ENCODE results near the gene C19orf67. TPM values are rescaled to one million over a fixed set of nuclear protein-coding genes. Genes with fewer than 3 reads are reported as not detected.
"Not testable (repeated sequence)": the region's sequence is repeated elsewhere in the genome, so short reads cannot be mapped to it uniquely, and the experiment has no call there.

The C19orf67 gene
- total and polyA plus RNA-seq, 2 of the 4 experiments (the other 2 are of a cell fraction): not detected

DNA sequence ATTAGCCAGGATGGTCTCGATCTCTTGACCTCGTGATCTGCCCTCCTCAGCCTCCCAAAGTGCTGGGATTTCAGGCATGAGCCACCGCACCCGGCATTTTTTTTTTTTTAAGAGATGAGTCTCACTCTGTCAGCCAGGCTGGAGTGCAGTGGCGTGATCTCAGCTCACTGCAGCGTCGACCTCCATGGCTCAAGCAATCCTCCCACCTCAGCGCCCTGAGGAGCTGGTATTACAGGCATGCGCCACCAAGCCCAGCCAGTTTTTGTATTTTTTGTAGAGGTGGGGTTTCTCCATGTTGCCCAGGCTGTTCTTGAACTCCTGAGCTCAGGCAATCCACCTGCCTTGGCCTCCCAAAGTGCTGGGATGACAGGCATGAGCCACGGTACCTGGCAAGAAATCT is 37.7 kb downstream of the C19orf67 start:
- H4K20me1 ChIP-seq (ENCODE audit: insufficient read depth, low read length); H3K4me1 ChIP-seq (ENCODE audit: control insufficient read depth, insufficient read depth, low read length); DNase-seq; H3K4me3 ChIP-seq (ENCODE audit: insufficient read depth, low read depth, low read length); H4K91ac ChIP-seq (ENCODE audit: insufficient read depth, low read depth, low read length); H3K4ac ChIP-seq (ENCODE audit: low read depth, low read length); H3K79me1 ChIP-seq (ENCODE audit: low read depth in 1 of 2, low read length in 2 of 2); H3K9me3 ChIP-seq (ENCODE audit: control insufficient read depth, insufficient read depth, low read length); H2BK5ac ChIP-seq (ENCODE audit: low read depth, low read length, poor library complexity, severe bottlenecking); H4K5ac ChIP-seq (ENCODE audit: low read depth, low read length); H3K18ac ChIP-seq (ENCODE audit: low read depth, low read length); H3K9me1 ChIP-seq (ENCODE audit: insufficient read depth, low read length); H3K56ac ChIP-seq (ENCODE audit: extremely low read depth, insufficient read depth, low read length); H2AK5ac ChIP-seq (ENCODE audit: low read depth, low read length); H2BK15ac ChIP-seq (ENCODE audit: low read depth, low read length); H4K8ac ChIP-seq (ENCODE audit: low read depth in 2 of 2, low read length in 2 of 2); H2BK120ac ChIP-seq (ENCODE audit: low read depth, low read length); in situ Hi-C loops (cut with MboI; ENCODE audit: low sequenced_read_pairs); H2AFZ ChIP-seq (replicated peaks; ENCODE audit: low read length, poor library complexity); H3K4me2 ChIP-seq (ENCODE audit: low read depth, low read length); H3K36me3 ChIP-seq (ENCODE audit: control insufficient read depth, insufficient read depth, low read length); intact Hi-C loops (cut with micrococcal nuclease); H2AK9ac ChIP-seq (replicated peaks; ENCODE audit: low read depth, low read length, poor library complexity); ATAC-seq (ENCODE audit: low read depth); H3K27me3 ChIP-seq (ENCODE audit: control insufficient read depth, insufficient read depth, low read length); H3K9ac ChIP-seq (ENCODE audit: low read depth, low read length); dilution Hi-C loops (cut with HindIII; ENCODE audit: low sequenced_read_pairs, unreplicated experiment); H2BK20ac ChIP-seq (ENCODE audit: low read depth, low read length); H3K27ac ChIP-seq (ENCODE audit: insufficient read depth, low read length); H3K23ac ChIP-seq (ENCODE audit: low read depth, low read length); POLR2A ChIA-PET (ENCODE audit: unreplicated experiment); BruUV-seq (replicated peaks); H3K14ac ChIP-seq (replicated peaks; ENCODE audit: low read depth, low read length): not testable (repeated sequence)
- CTCF ChIA-PET: interaction anchor here (1.2 to 2.2 kb wide), 2 partner anchors 12 to 17 kb away, joined by 4 to 9 read pairs; partner anchors contain the start of gene IL27RA
- WGBS, 2 experiments (ENCODE audit: extremely low coverage in 2 of 2, insufficient read length in 1 of 2): no CpG with 5 or more reads among the region's 10 CpGs

Data from IMR-90 (cell line).